ENCODE data around the gene SLC25A26. TPM values are rescaled to one million over a fixed set of nuclear protein-coding genes. Genes with fewer than 3 reads are reported as not detected.

Gene SLC25A26
- total and polyA plus RNA-seq, 3 experiments from 2014 or later: 18.9 to 38.4 (median 22.5) TPM

- no peaks in the 10 kb centered on the region for H3K9me3 Mint-ChIP-seq
- Histone ChIP-seq H3K27me3 (ENCODE audit: insufficient read depth, low read length, poor library complexity, severe bottlenecking) (no peaks in the 10 kb centered on the region), H3K36me3 (ENCODE audit: insufficient read depth, low read length) (peaks cover 13% of the 10 kb centered on the region), H3K4me3 (ENCODE audit: low read length) (no peak overlapping the region), H3K27ac (ENCODE audit: low read depth, low read length) (no peak overlapping the region), H3K4me1 (ENCODE audit: insufficient read depth, low read length) (no peaks in the 10 kb centered on the region), H3K9me3 (ENCODE audit: low read length) (no peaks in the 10 kb centered on the region)
- no peak for DNase-seq
- H3K4me3 Mint-ChIP-seq: no peak overlapping the region
- peaks cover 0 to 94% (median 6%) of the 10 kb centered on the region in 3 donors for H3K36me3 Mint-ChIP-seq
- POLR2A ChIA-PET: interaction anchor here (0.5 kb wide), 1 partner anchor 424 kb away, joined by 6 read pairs; no protein-coding TSS in a partner anchor
- no peaks in the 10 kb centered on the region for H3K27me3 Mint-ChIP-seq
- CTCF ChIA-PET: interaction anchor here (0.8 to 7.3 kb wide), 2 partner anchors 157 to 412 kb away, joined by 3 to 33 read pairs; no protein-coding TSS in a partner anchor
- peak overlapping the region in 2 of 8 donors; percentile 3 to 29 for H3K27ac Mint-ChIP-seq
- H3K4me1 Mint-ChIP-seq: peaks cover 3% of the 10 kb centered on the region in 3 donors
Measured at GRCh38 chr3:66409771-66410754, 189.3 kb downstream of the SLC25A26 start.

GRCh38 chr3:66410976-66411375, 190.2 kb downstream of the SLC25A26 start:
- no peak overlapping the region for H3K27ac Mint-ChIP-seq
- Histone ChIP-seq H3K27me3 (ENCODE audit: insufficient read depth, low read length, poor library complexity, severe bottlenecking) (no peaks in the 10 kb centered on the region), H3K27ac (ENCODE audit: low read depth, low read length) (no peak overlapping the region), H3K9me3 (ENCODE audit: low read length) (no peaks in the 10 kb centered on the region), H3K4me1 (ENCODE audit: insufficient read depth, low read length) (no peaks in the 10 kb centered on the region), H3K4me3 (ENCODE audit: low read length) (no peak overlapping the region), H3K36me3 (ENCODE audit: insufficient read depth, low read length) (peaks cover 19% of the 10 kb centered on the region)
- no peaks in the 10 kb centered on the region for H3K9me3 Mint-ChIP-seq
- H3K4me3 Mint-ChIP-seq: no peak overlapping the region
- no peak for DNase-seq
- CTCF ChIA-PET: interaction anchor here (0.8 to 7.3 kb wide), 2 partner anchors 158 to 411 kb away, joined by 3 to 33 read pairs; no protein-coding TSS in a partner anchor
- no peaks in the 10 kb centered on the region for H3K27me3 Mint-ChIP-seq
- H3K4me1 Mint-ChIP-seq: peaks cover 3% of the 10 kb centered on the region in 3 donors
- peaks cover under 1 to 93% (median 6%) of the 10 kb centered on the region in 3 donors for H3K36me3 Mint-ChIP-seq
- POLR2A ChIA-PET: no interaction called here

GRCh38 chr3:66411474-66411873, 190.7 kb downstream of the SLC25A26 start:
- H3K27ac Mint-ChIP-seq: peak overlapping the region in 3 of 8 donors; percentile 58 to 91 (median 82)
- ChIA-PET POLR2A (no interaction called here), CTCF (interaction anchor here (7.3 kb wide), 1 partner anchor 411 kb away, joined by 33 read pairs; no protein-coding TSS in a partner anchor)
- no peaks in the 10 kb centered on the region for H3K9me3 ChIP-seq (ENCODE audit: low read length)
- peaks cover 3% of the 10 kb centered on the region in 3 donors for H3K4me1 Mint-ChIP-seq
- no peak for DNase-seq
- H3K27ac ChIP-seq (ENCODE audit: low read depth, low read length): no peak overlapping the region
- H3K36me3 Mint-ChIP-seq: peaks cover 3 to 93% (median 8%) of the 10 kb centered on the region in 3 donors
- no peaks in the 10 kb centered on the region for H3K9me3 Mint-ChIP-seq
- no peaks in the 10 kb centered on the region for H3K27me3 Mint-ChIP-seq
- no peaks in the 10 kb centered on the region for H3K4me1 ChIP-seq (ENCODE audit: insufficient read depth, low read length)
- no peak overlapping the region for H3K4me3 Mint-ChIP-seq
- no peaks in the 10 kb centered on the region for H3K27me3 ChIP-seq (ENCODE audit: insufficient read depth, low read length, poor library complexity, severe bottlenecking)
- no peak overlapping the region for H3K4me3 ChIP-seq (ENCODE audit: low read length)
- H3K36me3 ChIP-seq (ENCODE audit: insufficient read depth, low read length): peaks cover 17% of the 10 kb centered on the region

DNA sequence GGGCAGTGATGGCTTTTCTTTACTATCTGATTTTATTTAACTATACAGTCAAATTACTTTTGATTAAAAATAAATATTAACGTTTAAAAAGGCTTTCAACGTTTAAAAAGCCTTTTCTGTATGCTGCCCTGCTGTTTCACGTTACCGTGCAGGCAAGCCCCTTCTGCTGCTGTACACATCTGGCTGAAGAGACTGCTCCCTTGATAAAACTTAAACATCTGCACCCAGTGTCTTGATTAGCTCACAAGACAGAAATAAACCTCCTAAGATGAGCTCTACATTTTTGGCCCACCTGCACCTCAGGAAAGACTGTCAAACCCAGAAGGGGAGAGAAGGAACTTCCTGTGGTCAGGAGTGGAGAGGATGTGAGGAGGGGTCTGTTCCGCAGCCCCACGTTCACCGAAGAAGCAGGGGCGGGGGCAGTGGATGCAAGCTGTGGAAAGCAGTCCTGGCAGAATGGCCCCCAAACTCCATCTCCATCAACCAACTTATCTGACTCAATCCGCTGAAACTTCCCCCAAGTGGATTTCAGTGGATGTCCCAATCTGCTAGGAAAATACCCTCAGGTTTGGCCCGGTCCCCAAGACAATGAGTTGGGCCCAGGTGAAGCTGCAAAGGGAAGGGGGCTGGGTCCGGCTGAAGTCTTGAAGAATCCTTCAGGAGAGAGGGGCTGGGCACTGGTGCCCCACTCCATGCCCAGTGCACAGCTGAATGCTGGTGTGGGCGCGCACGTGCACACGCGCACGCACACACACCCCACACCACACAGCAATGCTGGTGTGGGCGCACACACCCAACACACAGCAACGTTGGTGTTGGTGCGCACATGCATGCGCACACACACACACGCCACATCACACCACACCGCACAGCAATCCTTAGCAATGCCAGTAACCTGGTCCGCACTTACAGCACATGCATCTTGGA, 191.4 kb downstream of the SLC25A26 start:
- Histone ChIP-seq H3K27ac (ENCODE audit: low read depth, low read length) (no peak overlapping the region), H3K4me3 (ENCODE audit: low read length) (no peak overlapping the region), H3K27me3 (ENCODE audit: insufficient read depth, low read length, poor library complexity, severe bottlenecking) (no peaks in the 10 kb centered on the region), H3K36me3 (ENCODE audit: insufficient read depth, low read length) (peaks cover 12% of the 10 kb centered on the region), H3K9me3 (ENCODE audit: low read length) (no peaks in the 10 kb centered on the region), H3K4me1 (ENCODE audit: insufficient read depth, low read length) (no peaks in the 10 kb centered on the region)
- no peak overlapping the region for H3K4me3 Mint-ChIP-seq
- no peaks in the 10 kb centered on the region for H3K27me3 Mint-ChIP-seq
- ChIA-PET CTCF (interaction anchor here (7.3 kb wide), 1 partner anchor 410 kb away, joined by 33 read pairs; no protein-coding TSS in a partner anchor), POLR2A (no interaction called here)
- no peaks in the 10 kb centered on the region for H3K9me3 Mint-ChIP-seq
- H3K4me1 Mint-ChIP-seq: peaks cover 3 to 4% (median 3%) of the 10 kb centered on the region in 3 donors
- peak overlapping the region in 1 of 8 donors; percentile 42 for H3K27ac Mint-ChIP-seq
- peaks cover 3 to 92% (median 9%) of the 10 kb centered on the region in 3 donors for H3K36me3 Mint-ChIP-seq
- DNase-seq: no peak

GRCh38 chr3:66413151-66413751, 192.4 kb downstream of the SLC25A26 start:
- H3K27me3 ChIP-seq (ENCODE audit: insufficient read depth, low read length, poor library complexity, severe bottlenecking): no peaks in the 10 kb centered on the region
- Mint-ChIP-seq H3K4me1 (peaks cover under 1 to 6% (median 4%) of the 10 kb centered on the region in 3 donors), H3K36me3 (peaks cover 3 to 87% (median 12%) of the 10 kb centered on the region in 3 donors), H3K27me3 (no peaks in the 10 kb centered on the region), H3K9me3 (no peaks in the 10 kb centered on the region), H3K27ac (peak overlapping the region in 2 of 8 donors; percentile 64 to 75), H3K4me3 (no peak overlapping the region)
- H3K4me1 ChIP-seq (ENCODE audit: insufficient read depth, low read length): no peaks in the 10 kb centered on the region
- no peaks in the 10 kb centered on the region for H3K9me3 ChIP-seq (ENCODE audit: low read length)
- no peak for DNase-seq
- POLR2A ChIA-PET: no interaction called here
- CTCF ChIA-PET: interaction anchor here (7.3 kb wide), 1 partner anchor 409 kb away, joined by 33 read pairs; no protein-coding TSS in a partner anchor
- H3K27ac ChIP-seq (ENCODE audit: low read depth, low read length): no peak overlapping the region
- no peak overlapping the region for H3K4me3 ChIP-seq (ENCODE audit: low read length)
- H3K36me3 ChIP-seq (ENCODE audit: insufficient read depth, low read length): peaks cover 8% of the 10 kb centered on the region

DNA sequence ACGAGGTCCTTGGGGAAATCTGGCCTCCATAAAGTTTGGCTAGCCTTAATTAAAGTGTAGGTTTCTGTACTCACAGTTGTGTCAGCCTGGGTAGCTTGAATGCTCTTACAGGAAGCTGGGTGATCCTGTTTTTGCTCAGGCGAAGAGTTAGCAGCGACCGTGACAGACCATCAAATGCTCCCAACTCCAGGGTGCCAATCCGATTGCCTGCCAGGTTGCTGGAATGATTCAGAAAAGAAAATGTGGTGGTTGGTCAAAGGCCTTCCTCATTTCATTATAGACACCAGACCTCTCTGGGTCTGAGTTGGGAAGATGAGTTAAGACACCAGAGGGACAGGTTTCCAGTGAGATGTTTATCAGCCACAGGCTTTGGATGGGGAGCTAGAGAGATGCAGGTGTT, 194.0 kb downstream of the SLC25A26 start:
- ChIA-PET CTCF (interaction anchor here (1.3 kb wide), 1 partner anchor 407 kb away, joined by 6 read pairs; no protein-coding TSS in a partner anchor), POLR2A (no interaction called here)
- H3K9me3 Mint-ChIP-seq: no peaks in the 10 kb centered on the region
- DNase-seq: no peak
- peaks cover 14 to 19% (median 16%) of the 10 kb centered on the region in 3 donors for H3K4me1 Mint-ChIP-seq
- Histone ChIP-seq H3K36me3 (ENCODE audit: insufficient read depth, low read length) (peaks cover 8% of the 10 kb centered on the region), H3K4me3 (ENCODE audit: low read length) (no peak overlapping the region), H3K27ac (ENCODE audit: low read depth, low read length) (no peak overlapping the region), H3K27me3 (ENCODE audit: insufficient read depth, low read length, poor library complexity, severe bottlenecking) (no peaks in the 10 kb centered on the region), H3K4me1 (ENCODE audit: insufficient read depth, low read length) (no peaks in the 10 kb centered on the region), H3K9me3 (ENCODE audit: low read length) (no peaks in the 10 kb centered on the region)
- H3K27ac Mint-ChIP-seq: peak overlapping the region in 1 of 8 donors; percentile 22
- peaks cover 5 to 77% (median 13%) of the 10 kb centered on the region in 3 donors for H3K36me3 Mint-ChIP-seq
- H3K4me3 Mint-ChIP-seq: no peak overlapping the region
- H3K27me3 Mint-ChIP-seq: no peaks in the 10 kb centered on the region

DNA sequence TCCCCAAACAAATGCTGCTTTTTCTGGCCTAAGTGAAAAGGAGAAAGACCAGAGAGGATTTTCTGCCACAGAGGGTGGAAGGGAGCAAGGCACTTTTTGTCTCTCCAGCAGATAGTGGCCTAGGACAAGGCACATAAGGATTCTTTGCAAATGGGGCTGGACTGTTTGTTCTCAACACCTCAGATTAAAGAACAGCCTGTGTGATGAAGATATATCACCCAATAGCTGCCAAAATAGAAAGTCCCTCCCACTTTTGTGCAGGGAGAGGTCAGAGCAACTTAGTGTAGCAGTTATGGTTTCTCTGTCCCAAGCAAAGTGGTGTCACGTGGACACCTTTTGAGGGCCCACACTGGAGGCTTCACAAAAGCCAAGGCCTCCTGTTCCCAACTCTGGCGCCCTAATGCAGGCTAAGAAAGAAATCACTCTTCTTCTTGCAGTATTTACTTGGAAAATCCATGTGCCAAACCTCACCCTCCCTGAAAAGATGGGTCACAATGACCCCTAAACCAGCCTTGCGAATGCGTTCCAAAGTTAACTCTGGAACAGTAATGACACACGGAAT, 195.1 kb downstream of the SLC25A26 start:
- no peaks in the 10 kb centered on the region for H3K9me3 ChIP-seq (ENCODE audit: low read length)
- Mint-ChIP-seq H3K4me3 (no peak overlapping the region), H3K9me3 (peaks cover 3 to 8% (median 6%) of the 10 kb centered on the region in 5 donors), H3K27ac (peak overlapping the region in 3 of 8 donors; percentile 14 to 61 (median 19)), H3K36me3 (peaks cover 16 to 77% (median 22%) of the 10 kb centered on the region in 3 donors), H3K4me1 (peaks cover 23 to 30% (median 27%) of the 10 kb centered on the region in 3 donors), H3K27me3 (no peaks in the 10 kb centered on the region)
- no peaks in the 10 kb centered on the region for H3K4me1 ChIP-seq (ENCODE audit: insufficient read depth, low read length)
- H3K27me3 ChIP-seq (ENCODE audit: insufficient read depth, low read length, poor library complexity, severe bottlenecking): no peaks in the 10 kb centered on the region
- ChIA-PET POLR2A (no interaction called here), CTCF (no interaction called here)
- DNase-seq: no peak
- H3K36me3 ChIP-seq (ENCODE audit: insufficient read depth, low read length): peaks cover 8% of the 10 kb centered on the region
- no peak overlapping the region for H3K27ac ChIP-seq (ENCODE audit: low read depth, low read length)
- H3K4me3 ChIP-seq (ENCODE audit: low read length): no peak overlapping the region
